Left cardiac atrium (tissue), 4 donors: Measurements from ENCODE around the gene GJD2. TPM values are rescaled to one million over a fixed set of nuclear protein-coding genes. Genes with fewer than 3 reads are reported as not detected.

Source experiments
- ATAC-seq, 2 donors: fragments of 200-7000 bp; cut with Tn5 transposase; one replicate each; pipeline ENCODE4 v1.9.1; 2020; ENCODE audit warnings: mild to moderate bottlenecking in 2 of 2, moderate library complexity in 2 of 2
- DNase-seq: peaks from one replicate; pipeline ENCODE4 v3.0.0-alpha.2; 2020
- intact Hi-C, 2 donors: fragments of 100-400 bp; cut with DNase I; formaldehyde crosslinking; loops; one replicate each; pipeline versions ENCODE4 v1.14.1 to v1.15.1; 2022 to 2023
- long read RNA-seq: library from polyadenylated mRNA; unstranded; transcript quantifications from one replicate; pipeline ENCODE4 v2.0.0, GENCODE V29; 2021
- total RNA-seq, 2 donors: library from RNA; stranded (reverse); fragmentation: NEBNext Ultra II Directional; extraction: Animal tissue kit (Norgen Biotek cat#: 25700); gene quantifications; one replicate each; pipeline ENCODE4 v1.2.1, GENCODE V29; 2021
- donor health status: DM: no; HTN: yes; CAD: no.
- donor health status: DM: no; HTN: yes; CAD: no; lungs with severe emphysema.
- donor health status: DM: yes; HTN: yes; CAD: no.
- donor health status: Dilated cardiomyopathy.

Gene GJD2
- 10 to 100 TPM in 1 of 2 donors, 1 to 10 TPM in 1; 4.9 to 19.2 TPM for total RNA-seq
- long read RNA-seq = 0 reads

GRCh38 chr15:34754674-34755418, at the start of gene GJD2:
Gene GJD2, minus strand, starts transcription at chr15:34754998. Its CDS starts 510 bp downstream, at chr15:34754488.
- ATAC-seq (peak; percentile 28 to 63), DNase-seq (no peak)
- intact Hi-C loops = no loop called here

GRCh38 chr15:34804113-34804512, 49.3 kb upstream of the GJD2 start:
- intact Hi-C loops = no loop called here
- no peak for ATAC-seq
- no peak for DNase-seq

GRCh38 chr15:34802803-34803750, 48.3 kb upstream of the GJD2 start:
- no peak for ATAC-seq
- intact Hi-C loops = no loop called here
- no peak for DNase-seq

- ATAC-seq = no peak
- no peak for DNase-seq
- intact Hi-C loops = no loop called here
Observed at GRCh38 chr15:34802371-34802770, 47.6 kb upstream of the GJD2 start.

GRCh38 chr15:34799149-34800101, 44.6 kb upstream of the GJD2 start:
- DNase-seq = peak; percentile 78
- ATAC-seq = peak; percentile 34 to 52
- intact Hi-C loops = loop anchor here in 1 of 2 donors (5.0 kb wide), 2 partner anchors 82 to 103 kb away; no protein-coding TSS in a partner anchor

- ATAC-seq (peak; percentile 37 to 38), DNase-seq (no peak)
- intact Hi-C loops = loop anchor here in 1 of 2 donors (5.0 kb wide), 2 partner anchors 80 to 105 kb away; no protein-coding TSS in a partner anchor
Observed at GRCh38 chr15:34796847-34797435, 42.1 kb upstream of the GJD2 start.

GRCh38 chr15:34795267-34796081, 40.7 kb upstream of the GJD2 start, which contains the start of gene ACTC1:
Gene ACTC1, minus strand, starts transcription at chr15:34795549. Its CDS starts 741 bp downstream, at chr15:34794808.
- peak; percentile 51 to 64 for ATAC-seq
- peak; percentile 69 for DNase-seq
- intact Hi-C loops = loop anchor here in 1 of 2 donors (5.0 kb wide), 2 partner anchors 78 to 107 kb away; no protein-coding TSS in a partner anchor

GRCh38 chr15:34794590-34795206, 39.9 kb upstream of the GJD2 start:
- intact Hi-C loops = loop anchor here in 1 of 2 donors (5.0 kb wide), 2 partner anchors 77 to 108 kb away; no protein-coding TSS in a partner anchor
- DNase-seq = no peak
- ATAC-seq = peak in 1 of 2 donors; percentile 9

GRCh38 chr15:34793901-34794300, 39.1 kb upstream of the GJD2 start:
- DNase-seq (no peak), ATAC-seq (peak in 1 of 2 donors; percentile 4)
- intact Hi-C loops = no loop called here

- intact Hi-C loops = no loop called here
- no peak for ATAC-seq
- no peak for DNase-seq
Observed at GRCh38 chr15:34793071-34793470, 38.3 kb upstream of the GJD2 start.

GRCh38 chr15:34791701-34792100, 36.9 kb upstream of the GJD2 start:
- no peak for ATAC-seq
- intact Hi-C loops = no loop called here
- no peak for DNase-seq

GRCh38 chr15:34790121-34790520, 35.3 kb upstream of the GJD2 start:
- DNase-seq (no peak), ATAC-seq (no peak)
- intact Hi-C loops = no loop called here

GRCh38 chr15:34789326-34789725, 34.5 kb upstream of the GJD2 start:
- intact Hi-C loops = no loop called here
- no peak for DNase-seq
- ATAC-seq = peak; percentile 24 to 37

- intact Hi-C loops = no loop called here
- no peak for ATAC-seq
Observed at GRCh38 chr15:34786206-34786605, 31.4 kb upstream of the GJD2 start.

GRCh38 chr15:34783991-34784390, 29.2 kb upstream of the GJD2 start:
- DNase-seq (no peak), ATAC-seq (no peak)
- intact Hi-C loops = no loop called here

More at GRCh38 chr15:34786206-34786605, 31.4 kb upstream of the GJD2 start:
- DNase-seq = no peak

- no peak for ATAC-seq
- intact Hi-C loops = no loop called here
- no peak for DNase-seq
Observed at GRCh38 chr15:34783431-34783830, 28.6 kb upstream of the GJD2 start.

GRCh38 chr15:34782901-34783300, 28.1 kb upstream of the GJD2 start:
- intact Hi-C loops = no loop called here
- ATAC-seq (no peak), DNase-seq (no peak)
